Measurements from ENCODE around the gene TPRG1L. TPM values are rescaled to one million over a fixed set of nuclear protein-coding genes. Genes with fewer than 3 reads are reported as not detected.
A peak's percentile ranks its signal among the peaks of the same experiment; 100 is the strongest.

The TPRG1L gene
- total RNA-seq, 1 experiment from 2014 or later: 13.7 TPM

- TF ChIP-seq CTCF (conservative IDR thresholded peaks at IDR 0.05; ENCODE audit: low read depth, low read length): no peak
- TF ChIP-seq EZH2 (IDR thresholded peaks at IDR 0.05; ENCODE audit: borderline replicate concordance, low read depth, low read length, poor library complexity, severe bottlenecking): no peak
- BruUV-seq (replicated peaks): no TSS peak
- H3K27me3 ChIP-seq (replicated peaks; ENCODE audit: insufficient read depth, low read depth, low read length, poor library complexity): peaks cover 10% of the 10 kb centered on the region
- no peaks in the 10 kb centered on the region for H3K9me3 ChIP-seq (ENCODE audit: low read depth, low read length, poor library complexity, severe bottlenecking)
- H3K36me3 ChIP-seq (ENCODE audit: insufficient read depth, low read length, poor library complexity, severe bottlenecking): no peaks in the 10 kb centered on the region
- DNase-seq (ENCODE audit: low spot score): no peak
- POLR2A ChIA-PET (ENCODE audit: low non-redundant PET): no interaction called here
- peaks cover 19% of the 10 kb centered on the region for H3K4me1 ChIP-seq (ENCODE audit: insufficient read depth, low read length, poor library complexity, severe bottlenecking)
- CTCF ChIA-PET: no interaction called here
- peak overlapping the region; percentile 77 for H3K27ac ChIP-seq (ENCODE audit: low read depth, low read length, poor library complexity, severe bottlenecking)
- intact Hi-C loops (cut with micrococcal nuclease; ENCODE audit: unreplicated experiment): no loop called here
- peak overlapping the region; percentile 70 for H3K4me3 ChIP-seq (ENCODE audit: low read depth, low read length, poor library complexity, severe bottlenecking)
Observed at GRCh38 chr1:3653286-3653618, 28.4 kb downstream of the TPRG1L start.

DNA sequence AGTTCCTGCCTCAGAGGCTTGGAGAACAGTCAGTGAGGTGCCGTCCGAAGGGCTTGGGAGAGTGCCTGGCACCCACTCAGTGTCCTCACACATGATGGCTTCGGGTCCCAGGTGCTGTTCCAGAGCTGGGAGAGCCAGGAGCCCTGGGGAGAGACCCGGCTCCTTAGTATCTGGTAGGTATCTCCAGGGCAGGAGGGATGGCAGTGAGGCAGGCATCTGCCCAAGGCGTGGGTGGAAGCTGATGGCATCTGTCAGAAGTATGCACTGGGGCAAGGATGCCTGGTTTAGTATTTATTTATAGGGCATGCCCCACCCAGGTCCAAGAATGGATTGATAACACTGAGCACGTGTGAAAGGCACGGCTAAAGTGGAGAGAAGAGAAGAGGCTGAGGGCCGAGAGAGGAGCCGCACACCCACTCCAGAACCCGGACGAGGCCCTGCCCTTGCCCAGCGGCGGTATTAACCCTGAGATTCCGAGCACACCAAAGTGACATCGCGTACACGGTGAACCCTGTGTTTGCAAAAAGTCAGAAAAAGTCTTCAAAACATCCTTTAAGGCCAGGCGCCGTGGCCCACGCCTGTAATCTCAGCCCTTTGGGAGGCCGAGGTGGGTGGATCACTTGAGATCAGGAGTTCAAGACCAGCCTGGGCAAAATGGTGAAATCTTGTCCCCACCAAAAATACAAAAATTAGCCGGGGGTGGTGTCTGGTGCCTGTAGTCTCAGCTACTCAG lies 29.9 kb downstream of the TPRG1L start:
- peaks cover 10% of the 10 kb centered on the region for H3K27me3 ChIP-seq (replicated peaks; ENCODE audit: insufficient read depth, low read depth, low read length, poor library complexity)
- no peaks in the 10 kb centered on the region for H3K9me3 ChIP-seq (ENCODE audit: low read depth, low read length, poor library complexity, severe bottlenecking)
- H3K4me1 ChIP-seq (ENCODE audit: insufficient read depth, low read length, poor library complexity, severe bottlenecking): peaks cover 24% of the 10 kb centered on the region
- intact Hi-C loops (cut with micrococcal nuclease; ENCODE audit: unreplicated experiment): no loop called here
- no TSS peak for BruUV-seq (replicated peaks)
- TF ChIP-seq EZH2 (IDR thresholded peaks at IDR 0.05; ENCODE audit: borderline replicate concordance, low read depth, low read length, poor library complexity, severe bottlenecking) (no peak), CTCF (conservative IDR thresholded peaks at IDR 0.05; ENCODE audit: low read depth, low read length) (no peak)
- no peak for DNase-seq (ENCODE audit: low spot score)
- no peak overlapping the region for H3K4me3 ChIP-seq (ENCODE audit: low read depth, low read length, poor library complexity, severe bottlenecking)
- H3K36me3 ChIP-seq (ENCODE audit: insufficient read depth, low read length, poor library complexity, severe bottlenecking): no peaks in the 10 kb centered on the region
- no peak overlapping the region for H3K27ac ChIP-seq (ENCODE audit: low read depth, low read length, poor library complexity, severe bottlenecking)
- CTCF ChIA-PET: no interaction called here
- POLR2A ChIA-PET (ENCODE audit: low non-redundant PET): no interaction called here

- Histone ChIP-seq H3K36me3 (ENCODE audit: insufficient read depth, low read length, poor library complexity, severe bottlenecking) (no peaks in the 10 kb centered on the region), H3K27ac (ENCODE audit: low read depth, low read length, poor library complexity, severe bottlenecking) (no peak overlapping the region), H3K4me3 (ENCODE audit: low read depth, low read length, poor library complexity, severe bottlenecking) (no peak overlapping the region), H3K4me1 (ENCODE audit: insufficient read depth, low read length, poor library complexity, severe bottlenecking) (peaks cover 18% of the 10 kb centered on the region), H3K9me3 (ENCODE audit: low read depth, low read length, poor library complexity, severe bottlenecking) (no peaks in the 10 kb centered on the region), H3K27me3 (replicated peaks; ENCODE audit: insufficient read depth, low read depth, low read length, poor library complexity) (peaks cover 2% of the 10 kb centered on the region)
- intact Hi-C loops (cut with micrococcal nuclease; ENCODE audit: unreplicated experiment): no loop called here
- POLR2A ChIA-PET (ENCODE audit: low non-redundant PET): no interaction called here
- TF ChIP-seq CTCF (conservative IDR thresholded peaks at IDR 0.05; ENCODE audit: low read depth, low read length): no peak
- TF ChIP-seq EZH2 (IDR thresholded peaks at IDR 0.05; ENCODE audit: borderline replicate concordance, low read depth, low read length, poor library complexity, severe bottlenecking): no peak
- DNase-seq (ENCODE audit: low spot score): no peak
- CTCF ChIA-PET: no interaction called here
- no TSS peak for BruUV-seq (replicated peaks)
Observed at GRCh38 chr1:3656450-3657095, 31.8 kb downstream of the TPRG1L start.
